Bone marrow (tissue), 2 donors: ENCODE measurements around the gene CES4A.
"Not testable (repeated sequence)": the region's sequence is repeated elsewhere in the genome, so short reads cannot be mapped to it uniquely, and the experiment has no call there.

Experiments used
- DNase-seq, 2 donors: peaks; one replicate each; lab custom pipeline; 2025; lab: John Stamatoyannopoulos, UW

Gene CES4A

DNA sequence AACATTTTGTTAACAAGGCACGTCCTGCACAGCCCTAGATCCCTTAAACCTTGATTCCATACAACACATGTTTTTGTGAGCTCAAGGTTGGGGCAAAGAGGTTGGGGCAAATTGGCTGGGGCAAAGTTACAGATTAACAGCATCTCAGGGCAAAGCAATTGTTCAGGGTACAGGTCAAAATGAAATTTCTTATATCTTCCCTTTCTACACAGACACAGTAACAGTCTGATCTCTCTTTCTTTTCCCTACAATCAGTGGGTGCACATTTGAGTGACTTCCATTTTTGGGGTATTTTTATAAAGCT is 32.3 kb upstream of the CES4A start:
- not testable (repeated sequence) for DNase-seq

DNA sequence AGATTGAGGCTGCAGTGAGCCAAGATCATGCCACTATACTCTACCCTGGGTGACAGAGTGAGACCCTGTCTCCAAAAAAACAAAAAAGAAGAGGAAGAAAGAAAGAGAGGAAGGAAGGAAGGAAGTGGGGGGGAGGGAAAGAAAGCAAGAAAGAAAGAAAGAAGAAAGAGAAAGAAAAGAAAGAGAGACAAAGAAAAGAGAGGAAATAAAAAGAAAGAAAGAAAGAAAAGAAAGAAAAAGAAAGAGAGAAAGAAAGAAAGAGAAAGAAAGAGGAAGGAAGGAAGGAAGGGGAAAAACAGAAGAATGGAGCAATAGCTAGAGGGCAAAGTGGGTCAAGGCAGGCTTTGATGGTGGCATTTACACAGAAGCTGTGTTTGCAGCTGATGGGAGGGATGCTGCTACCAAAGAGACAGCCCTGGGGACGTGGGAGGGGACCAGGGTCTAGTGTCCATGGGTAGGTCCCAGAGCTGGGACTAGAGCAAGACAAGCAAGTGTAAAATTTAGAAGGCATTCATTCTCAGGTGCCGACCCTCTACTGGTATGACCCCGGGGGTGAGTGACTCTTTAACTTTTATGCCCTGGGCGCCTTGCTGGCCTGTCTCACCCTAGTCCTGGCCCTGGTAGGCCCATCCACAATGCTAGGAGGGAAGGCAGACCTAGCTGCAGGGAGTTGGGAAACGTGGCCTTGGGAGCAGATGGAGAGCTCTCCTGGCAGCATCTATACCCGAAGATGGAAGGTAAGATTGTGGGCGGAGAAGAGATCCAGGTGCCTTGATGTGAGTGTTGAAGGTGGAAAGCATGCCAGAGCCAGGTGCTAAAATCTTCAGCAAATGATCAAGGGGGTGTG is 29.3 kb upstream of the CES4A start:
- DNase-seq: no peak

GRCh38 chr16:66959704-66960161 is 28.7 kb upstream of the CES4A start:
- no peak for DNase-seq

GRCh38 chr16:66960270-66960669 is 28.1 kb upstream of the CES4A start:
- no peak for DNase-seq

- peak; percentile 5 to 46 for DNase-seq
Measured at GRCh38 chr16:66961065-66961744, 27.2 kb upstream of the CES4A start, which contains the start of gene CES3. Gene CES3 (plus strand): TSS chr16:66961266. CDS start chr16:66961308, 42 bp downstream.

DNA sequence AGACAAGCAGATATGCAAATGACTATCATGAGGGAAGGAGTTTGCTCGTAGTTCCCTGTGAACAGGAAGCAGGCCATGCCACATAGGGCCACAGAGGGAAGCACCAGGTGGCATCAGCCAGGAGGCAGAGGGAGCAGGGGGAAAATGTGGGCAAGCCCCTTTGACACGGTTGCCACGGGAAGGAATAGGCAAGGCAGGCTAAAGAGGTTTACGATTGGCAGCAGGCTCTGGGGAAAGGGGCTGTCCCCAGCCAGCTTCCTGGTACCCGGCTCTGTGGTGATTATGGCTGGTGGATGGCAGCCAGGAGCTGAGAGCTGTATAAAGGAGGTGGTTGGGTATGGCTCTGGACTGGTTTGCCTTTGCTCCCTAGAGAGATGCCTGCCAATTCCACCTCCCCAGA is 26.5 kb upstream of the CES4A start:
- DNase-seq: no peak

DNA sequence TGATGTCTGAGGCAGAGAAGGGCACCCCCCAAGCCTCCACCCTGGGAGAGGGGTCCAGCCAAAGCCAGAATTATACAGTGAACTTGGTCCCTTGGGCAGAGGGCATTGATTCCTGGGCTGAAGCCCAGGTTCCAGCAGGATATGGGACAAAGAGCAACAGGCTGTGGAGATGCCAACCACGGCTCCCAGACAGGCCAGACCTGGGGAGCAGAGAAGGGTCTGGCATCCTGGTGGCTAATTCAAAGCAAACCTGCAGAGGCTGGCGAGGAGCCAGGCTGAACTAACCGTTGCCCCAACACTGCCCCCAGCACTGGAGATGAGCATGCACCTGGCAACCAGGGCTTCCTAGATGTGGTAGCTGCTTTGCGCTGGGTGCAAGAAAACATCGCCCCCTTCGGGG is 24.3 kb upstream of the CES4A start:
- no peak for DNase-seq

DNA sequence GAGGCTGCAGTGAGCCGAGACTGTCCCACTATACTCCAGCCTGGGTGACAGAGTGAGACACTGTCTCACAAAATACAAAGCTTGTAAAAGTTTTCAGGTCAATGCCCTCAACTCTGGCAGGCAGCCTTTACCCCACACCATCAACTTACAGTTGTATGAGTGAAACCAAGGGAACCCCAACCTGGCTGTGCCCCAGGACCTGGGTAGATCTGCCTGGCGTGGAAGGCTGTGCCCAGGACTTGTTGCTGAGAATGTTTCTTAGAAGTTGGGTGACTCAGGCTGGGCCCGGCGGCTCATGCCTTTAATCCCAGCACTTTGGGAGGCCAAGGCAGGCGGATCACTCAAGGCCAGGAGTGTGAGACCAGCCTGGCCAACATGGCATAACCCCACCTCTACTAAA is 19.5 kb upstream of the CES4A start:
- no peak for DNase-seq

DNA sequence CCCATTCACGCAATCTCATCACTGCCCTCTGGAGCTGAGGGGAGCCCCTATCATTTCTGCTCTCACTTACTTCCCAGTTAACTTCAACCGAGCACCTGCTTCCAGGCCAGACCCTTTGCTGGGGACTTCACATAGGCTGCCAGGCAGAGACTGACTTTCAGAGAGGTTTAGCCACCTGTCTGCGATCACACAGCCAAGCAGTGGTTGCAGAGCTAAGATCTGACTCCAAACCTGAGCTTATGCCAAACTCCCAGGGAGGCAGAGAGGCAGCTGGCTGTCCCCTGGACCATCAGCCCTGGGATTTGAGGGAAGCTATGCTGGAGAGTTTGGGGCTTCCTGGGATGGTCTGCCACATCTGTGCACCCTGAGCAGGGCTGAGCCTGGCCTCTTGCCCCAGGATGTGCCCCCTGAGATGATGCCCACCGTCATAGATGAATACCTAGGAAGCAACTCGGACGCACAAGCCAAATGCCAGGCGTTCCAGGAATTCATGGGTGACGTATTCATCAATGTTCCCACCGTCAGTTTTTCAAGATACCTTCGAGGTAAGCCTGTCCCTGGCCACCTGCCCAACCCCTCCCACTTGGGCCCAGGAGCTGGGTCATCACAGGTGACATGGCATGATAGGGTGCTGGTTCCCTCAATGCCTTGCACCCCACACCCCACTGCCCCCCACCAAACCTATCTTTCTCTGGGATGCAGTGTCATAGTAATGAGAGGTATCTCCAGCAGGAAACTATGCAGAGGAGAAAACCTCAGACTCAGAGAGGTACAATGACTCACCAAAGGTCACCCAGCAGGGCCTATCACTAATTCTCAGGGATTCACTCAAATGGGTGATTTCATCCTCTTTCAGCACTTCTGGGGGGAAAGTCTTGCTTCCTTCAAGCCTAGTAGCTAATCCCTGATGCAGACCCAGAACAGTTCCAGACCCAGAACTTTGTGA is 17.3 kb upstream of the CES4A start:
- no peak for DNase-seq

DNA sequence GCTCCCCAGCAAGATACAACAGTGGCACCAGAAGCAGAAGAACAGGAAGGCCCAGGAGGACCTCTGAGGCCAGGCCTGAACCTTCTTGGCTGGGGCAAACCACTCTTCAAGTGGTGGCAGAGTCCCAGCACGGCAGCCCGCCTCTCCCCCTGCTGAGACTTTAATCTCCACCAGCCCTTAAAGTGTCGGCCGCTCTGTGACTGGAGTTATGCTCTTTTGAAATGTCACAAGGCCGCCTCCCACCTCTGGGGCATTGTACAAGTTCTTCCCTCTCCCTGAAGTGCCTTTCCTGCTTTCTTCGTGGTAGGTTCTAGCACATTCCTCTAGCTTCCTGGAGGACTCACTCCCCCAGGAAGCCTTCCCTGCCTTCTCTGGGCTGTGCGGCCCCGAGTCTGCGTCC is 15.4 kb upstream of the CES4A start:
- DNase-seq: no peak

DNA sequence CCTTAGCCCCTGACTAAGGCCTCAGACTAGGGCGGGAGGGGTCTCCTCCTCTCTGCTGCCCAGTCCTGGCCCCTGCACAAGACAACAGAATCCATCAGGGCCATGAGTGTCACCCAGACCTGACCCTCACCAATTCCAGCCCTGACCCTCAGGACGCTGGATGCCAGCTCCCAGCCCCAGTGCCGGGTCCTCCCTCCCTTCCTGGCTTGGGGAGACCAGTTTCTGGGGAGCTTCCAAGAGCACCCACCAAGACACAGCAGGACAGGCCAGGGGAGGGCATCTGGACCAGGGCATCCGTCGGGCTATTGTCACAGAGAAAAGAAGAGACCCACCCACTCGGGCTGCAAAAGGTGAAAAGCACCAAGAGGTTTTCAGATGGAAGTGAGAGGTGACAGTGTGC is 14.7 kb upstream of the CES4A start:
- DNase-seq: no peak

- not testable (repeated sequence) for DNase-seq
Measured at GRCh38 chr16:66974156-66974931, 14.0 kb upstream of the CES4A start.

DNA sequence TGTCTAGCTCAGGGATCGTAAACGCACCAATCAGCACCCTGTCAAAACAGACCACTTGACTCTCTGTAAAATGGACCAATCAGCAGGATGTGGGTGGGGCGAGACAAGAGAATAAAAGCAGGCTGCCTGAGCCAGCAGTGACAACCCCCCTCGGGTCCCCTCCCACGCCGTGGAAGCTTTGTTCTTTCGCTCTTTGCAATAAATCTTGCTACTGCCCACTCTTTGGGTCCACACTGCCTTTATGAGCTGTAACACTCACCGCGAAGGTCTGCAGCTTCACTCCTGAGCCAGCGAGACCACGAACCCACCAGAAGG is 13.5 kb upstream of the CES4A start:
- not testable (repeated sequence) for DNase-seq

- no peak for DNase-seq
Measured at GRCh38 chr16:66975302-66975893, 13.0 kb upstream of the CES4A start.

DNA sequence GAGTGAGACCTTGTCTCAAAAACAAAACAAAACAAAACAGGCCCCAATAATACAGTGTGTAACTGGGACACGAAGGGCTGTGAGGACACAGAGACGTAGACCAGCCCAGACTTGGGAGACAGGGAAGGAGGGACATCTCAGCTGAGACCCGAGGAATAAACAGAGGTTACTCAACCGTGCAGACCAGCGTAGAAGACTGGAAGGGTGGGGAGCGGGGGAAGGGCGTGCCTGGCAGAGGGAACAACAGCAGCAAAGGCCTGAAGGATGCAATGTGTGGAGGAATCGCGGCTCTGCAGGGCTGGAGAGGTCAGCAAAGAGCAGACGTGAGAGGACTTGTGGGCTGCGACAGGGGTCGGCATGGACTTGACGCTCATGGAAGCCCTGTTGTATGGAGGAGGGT is 11.6 kb upstream of the CES4A start:
- no peak for DNase-seq

DNA sequence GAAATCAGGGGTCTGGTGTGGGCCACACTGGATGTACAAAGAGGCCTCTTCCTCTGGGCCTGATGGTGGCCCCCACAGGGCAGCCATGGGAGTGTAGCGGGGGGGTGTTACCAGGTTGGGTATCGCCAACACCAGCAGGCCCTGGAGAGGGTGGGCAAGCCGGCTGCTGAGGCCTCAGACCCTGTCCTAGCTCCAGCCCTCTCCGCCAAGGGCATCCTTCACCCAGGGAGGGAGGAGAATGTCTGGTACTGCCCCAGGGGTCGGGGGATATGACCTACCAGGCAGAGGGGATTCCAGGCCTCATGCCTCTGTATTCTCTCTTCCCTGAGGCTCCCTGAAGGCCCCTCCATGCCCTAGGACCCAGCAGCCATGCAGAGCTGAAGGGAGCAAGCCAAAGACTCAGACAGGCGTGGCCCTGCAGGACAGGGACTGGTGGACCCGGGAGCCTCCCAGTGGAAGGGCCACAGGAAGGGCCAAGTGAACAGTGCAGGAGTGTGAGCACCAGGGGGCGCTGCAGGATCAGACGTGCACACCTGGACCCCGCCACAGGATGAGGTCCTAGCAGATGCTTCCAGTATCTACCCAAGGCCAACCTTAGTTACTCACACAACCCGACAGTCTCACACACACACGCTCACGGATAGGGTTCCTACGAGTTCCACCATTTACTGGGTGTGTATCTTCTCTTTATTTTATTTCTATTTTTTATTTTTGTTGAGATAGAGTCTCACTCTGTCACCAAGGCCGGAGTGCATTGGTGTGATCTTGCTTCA is 10.9 kb upstream of the CES4A start:
- DNase-seq: peak; percentile 65 to 90

DNA sequence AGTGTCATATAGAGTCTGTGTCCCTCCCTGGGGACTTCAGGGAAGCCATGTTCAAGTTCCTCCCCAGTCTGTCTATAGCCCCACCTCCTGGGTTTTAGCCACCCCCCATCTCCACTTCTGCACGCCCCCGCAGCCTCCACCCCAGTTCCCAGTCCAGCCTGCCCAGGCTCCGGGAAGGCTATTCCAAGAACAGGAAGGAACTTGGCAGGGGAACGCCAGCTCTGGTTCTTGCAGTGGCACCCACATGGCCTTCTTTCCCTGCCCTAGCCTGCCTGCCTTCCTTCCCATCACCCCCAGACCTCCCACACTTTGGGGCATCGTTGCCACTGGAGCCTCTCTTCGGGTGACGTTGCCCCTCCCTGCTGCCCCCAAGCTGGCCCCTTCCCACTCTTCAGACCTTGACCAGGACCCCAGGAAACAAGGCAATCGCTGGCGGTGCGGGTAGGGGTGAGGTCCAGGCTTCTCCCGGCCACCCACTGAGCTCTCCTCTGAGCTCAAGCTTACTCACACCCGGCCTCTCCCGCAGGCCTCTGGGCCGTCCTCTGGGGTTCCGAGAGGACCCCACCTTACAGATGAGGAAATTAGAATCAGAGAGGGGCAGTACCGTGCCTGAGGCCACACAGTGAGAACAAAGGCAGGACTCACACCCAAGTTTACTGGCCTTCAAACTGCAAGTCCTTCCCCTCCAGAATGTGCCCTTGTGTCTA is 9.2 kb upstream of the CES4A start:
- no peak for DNase-seq

DNA sequence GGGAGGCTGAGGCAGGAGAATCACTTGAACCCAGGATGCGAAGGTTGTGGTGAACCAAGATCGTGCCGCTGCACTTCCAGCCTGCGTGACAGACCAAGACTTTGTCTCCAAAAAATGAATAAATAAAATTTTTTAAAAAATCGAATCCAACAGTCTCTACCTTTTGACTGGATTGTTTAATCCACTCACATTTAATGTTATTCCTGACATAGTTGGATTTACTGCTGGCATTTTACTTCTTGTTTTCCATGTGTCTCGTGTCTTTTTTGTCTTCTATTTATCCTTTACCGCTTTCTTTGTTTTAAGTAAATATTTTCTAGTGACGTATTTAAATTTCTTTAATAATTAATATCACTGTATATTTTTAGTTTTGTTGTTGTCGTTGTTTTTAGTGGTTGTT is 5.4 kb upstream of the CES4A start:
- DNase-seq: no peak

- DNase-seq: no peak
Measured at GRCh38 chr16:66984892-66985311, 3.5 kb upstream of the CES4A start.

GRCh38 chr16:66986559-66986958 is 1.8 kb upstream of the CES4A start:
- DNase-seq: no peak
